HG02852 (cell line): ENCODE data around the gene SLC17A2.

Source experiments
- ATAC-seq: cut with Tn5 transposase; IDR thresholded peaks from one replicate; pipeline ENCODE4 v1.9.1; 2021; ENCODE audit warnings: mild to moderate bottlenecking, moderate library complexity; ENCODE audit not compliant: unreplicated experiment

Gene SLC17A2

DNA sequence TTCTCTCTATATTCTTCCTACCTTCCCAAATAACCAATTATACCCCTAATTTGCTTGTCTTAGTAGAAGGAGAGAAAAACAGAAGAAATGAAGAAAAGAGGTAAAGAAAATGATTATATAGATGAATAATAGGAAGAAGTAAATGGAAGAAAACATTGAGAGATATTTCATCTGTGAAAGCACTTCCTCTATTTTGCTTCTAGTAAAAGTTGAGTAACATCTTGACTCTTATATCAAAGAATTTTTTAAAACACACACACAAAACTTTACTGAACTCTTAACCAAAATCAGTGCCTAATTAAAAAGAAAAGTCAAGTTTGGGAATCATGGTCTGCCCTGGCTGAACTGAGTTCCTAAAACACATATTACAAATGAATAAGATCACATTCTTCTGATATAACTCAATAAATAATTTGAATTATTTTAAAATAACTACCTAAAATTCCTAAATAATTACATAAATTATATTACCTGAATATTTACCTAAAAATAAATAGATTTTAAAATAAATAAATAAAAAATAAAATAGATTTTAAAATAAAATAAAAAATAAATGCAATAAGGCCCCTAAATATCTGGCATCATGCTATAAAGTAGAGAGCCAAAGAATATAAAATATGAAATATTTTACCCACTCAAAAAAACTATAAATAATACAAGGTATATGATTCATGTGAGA lies 8.8 kb downstream of the SLC17A2 start:
- ATAC-seq, result no peak

DNA sequence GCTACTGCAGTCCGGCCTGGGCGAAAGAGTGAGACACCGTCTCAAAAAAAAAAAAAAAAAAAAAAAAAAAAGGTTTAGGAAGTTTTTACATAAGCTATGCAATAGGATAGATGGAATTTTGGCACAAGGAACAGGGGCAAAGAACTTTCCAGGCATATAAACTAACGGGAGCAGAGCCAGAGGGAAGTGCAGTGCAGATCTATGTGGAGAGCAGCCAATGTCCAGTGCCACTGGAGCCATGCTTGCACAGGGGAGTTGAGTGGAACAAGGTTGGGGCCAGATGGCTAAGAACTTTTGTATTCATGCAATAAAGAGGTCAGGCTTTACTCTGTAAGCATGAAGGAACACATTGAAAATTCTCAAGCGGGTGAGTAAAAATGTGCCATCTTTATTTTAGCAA lies 10.8 kb downstream of the SLC17A2 start:
- ATAC-seq, result no peak

DNA sequence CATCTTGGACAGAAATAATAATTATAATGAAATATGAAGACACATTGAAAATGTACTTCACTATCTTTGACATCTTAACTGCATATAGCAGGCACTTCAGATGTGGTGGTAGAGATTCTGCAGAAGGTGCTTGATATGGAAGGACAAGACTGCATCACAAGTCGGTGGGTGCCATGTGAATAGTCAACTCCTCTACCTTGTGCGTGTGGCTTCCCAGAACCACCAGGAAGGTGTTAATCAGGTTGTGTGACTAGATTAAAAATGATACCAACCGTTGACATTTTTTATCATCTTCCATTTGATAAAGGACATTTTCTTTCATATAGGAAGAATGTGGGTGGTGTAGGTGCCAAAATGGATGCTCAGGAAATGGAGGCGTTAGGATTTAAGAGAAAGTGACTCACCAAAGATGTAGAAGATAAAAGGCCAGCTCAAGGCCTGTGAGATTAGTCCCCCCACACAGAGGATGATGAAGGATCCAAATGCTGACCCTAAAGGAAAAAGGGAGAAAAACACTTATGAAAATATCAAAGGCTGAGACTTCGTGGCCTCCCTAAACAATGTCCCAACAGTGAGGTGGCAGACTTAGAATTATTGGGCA lies 12.3 kb downstream of the SLC17A2 start:
- ATAC-seq, result no peak

DNA sequence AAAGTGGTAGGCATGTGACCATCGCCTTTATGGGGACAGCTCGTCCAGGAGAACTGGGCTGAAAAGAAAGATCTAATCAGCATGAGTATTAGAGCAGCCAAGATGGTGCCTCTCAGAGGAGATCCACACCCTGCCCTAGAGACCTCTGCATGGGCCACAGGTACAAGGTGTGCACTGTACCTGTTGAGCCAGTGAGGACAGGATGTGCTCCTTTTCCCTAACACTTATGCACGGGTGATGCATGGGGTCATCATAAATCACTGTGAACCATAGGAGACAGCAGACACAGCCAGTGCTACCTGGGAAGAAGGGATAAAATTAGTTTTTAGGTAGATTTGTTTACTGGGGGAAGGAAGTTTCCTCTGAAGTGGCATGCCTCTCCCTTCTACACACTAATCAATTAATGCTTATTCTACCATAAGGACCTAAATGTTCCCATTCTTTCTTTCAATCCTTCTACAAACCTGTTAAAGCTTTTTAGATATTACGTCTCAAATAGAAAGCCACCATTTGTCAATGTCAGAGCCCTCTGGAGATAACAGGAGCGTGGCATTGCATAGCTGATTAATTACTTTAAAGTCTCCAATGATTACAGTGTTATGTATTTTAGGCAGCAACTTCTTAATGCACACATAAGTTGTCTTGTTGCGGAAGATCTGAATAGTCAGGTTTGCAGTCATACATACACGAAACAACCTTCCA lies 13.6 kb downstream of the SLC17A2 start:
- no peak for ATAC-seq

DNA sequence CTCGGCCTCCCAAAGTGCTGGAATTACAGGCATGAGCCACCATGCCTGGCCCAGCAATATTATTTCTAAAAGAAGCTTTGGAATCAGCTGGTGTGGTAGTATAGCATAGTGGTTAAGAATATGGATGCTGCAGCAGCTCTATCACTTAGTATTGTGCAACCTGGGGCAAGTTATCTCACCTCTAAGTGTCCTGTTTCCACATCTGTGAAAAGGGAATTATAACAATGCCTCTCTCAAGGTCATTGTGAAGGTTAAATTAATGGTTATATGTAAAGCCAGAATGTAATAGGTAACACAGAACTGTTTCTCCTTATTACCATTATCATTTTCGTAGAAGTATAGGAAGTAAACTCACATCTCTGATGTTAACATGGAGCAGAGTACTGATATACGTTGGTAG lies 14.2 kb downstream of the SLC17A2 start:
- ATAC-seq, result no peak

DNA sequence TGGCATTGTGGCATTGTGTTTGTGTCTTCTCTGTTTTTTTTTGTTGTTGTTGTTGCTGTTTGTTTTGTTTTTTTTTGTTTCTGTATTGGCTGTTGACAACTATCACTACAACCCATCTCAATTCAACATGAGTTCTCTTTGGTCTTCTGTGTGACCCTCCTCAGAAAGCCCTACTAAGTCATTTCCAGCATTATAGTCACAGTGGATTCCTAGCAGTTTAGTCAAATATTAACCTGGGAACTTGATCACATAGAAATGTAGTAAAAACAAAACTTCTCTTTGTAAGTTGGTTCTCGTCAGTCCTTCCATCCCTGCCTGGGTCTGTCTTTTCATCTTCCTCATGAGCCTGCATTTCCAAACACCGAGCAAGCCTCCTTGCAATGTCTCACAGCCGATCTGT lies 16.8 kb downstream of the SLC17A2 start:
- ATAC-seq, result no peak

DNA sequence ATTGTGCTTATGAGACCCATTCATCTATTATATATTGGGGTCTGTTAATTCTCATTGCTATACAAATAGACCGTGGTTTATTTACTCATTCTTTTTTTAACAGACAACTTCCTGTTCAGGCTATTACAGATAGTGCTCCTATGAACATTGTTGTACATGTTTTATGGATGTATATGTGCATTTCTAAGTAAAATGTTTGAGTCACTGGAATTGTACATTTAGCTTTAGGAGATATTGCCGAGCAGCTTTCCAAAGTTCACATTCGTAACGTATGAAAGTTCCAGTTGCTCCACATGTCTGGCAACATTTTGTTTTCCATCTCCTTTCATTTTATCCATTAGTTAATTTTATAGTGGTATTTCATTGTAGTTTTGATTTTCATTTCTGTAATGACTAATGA lies 19.1 kb downstream of the SLC17A2 start:
- ATAC-seq, result no peak

DNA sequence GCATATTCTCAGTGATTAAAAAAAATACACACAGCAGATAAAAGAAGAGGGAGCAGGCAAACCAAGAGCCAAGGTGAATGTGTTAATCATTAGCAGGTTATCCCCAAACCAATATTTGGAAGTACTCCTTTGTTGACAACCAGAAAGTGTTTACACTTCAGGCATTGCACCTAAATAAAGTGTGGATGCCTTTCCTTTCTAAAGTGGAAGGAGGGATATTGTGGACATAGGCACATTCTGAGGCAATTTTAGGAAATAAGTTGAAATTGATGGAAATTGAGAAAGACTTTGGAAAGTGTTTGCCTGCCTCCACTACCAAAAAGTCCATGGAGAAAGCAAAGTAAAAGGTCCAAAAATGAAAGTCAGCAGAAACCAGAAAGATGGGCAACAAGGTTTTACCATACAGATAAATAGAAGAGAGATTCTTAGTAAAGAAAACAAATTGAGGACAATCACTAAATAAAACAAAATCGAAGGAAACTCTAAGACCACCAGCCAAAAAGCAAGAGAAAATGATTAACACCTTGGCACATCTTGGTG lies 22.9 kb downstream of the SLC17A2 start:
- ATAC-seq, result no peak

DNA sequence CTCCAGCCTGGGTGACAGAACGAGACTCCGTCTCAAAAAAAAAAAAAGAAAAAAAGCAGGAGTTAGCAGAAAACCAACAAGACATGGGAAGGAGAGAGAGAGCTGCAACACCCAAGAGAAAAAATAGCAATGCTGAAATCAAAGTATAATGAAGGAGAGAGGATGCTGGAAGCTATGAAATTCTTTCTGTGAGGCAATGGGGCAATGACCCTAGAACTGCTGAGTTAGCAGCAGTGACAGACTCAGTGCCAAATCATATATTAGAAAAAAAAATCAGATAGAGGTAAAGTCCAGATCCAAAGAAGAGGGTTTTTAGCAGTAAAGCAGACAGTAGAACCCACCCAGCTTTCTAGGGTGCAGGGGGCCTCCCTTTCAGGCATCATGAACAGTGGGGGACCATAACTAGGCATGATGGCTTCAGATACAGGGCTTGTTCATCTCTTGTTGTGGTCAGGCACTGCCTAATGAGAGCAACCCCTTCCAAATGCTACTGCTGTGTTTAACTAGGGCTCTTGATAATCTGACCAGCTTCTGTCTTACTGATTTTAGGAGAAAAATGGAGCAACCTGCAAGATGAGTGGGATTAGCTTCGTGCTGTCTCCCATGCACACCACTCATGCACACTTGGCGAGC lies 26.9 kb downstream of the SLC17A2 start:
- ATAC-seq, result no peak

DNA sequence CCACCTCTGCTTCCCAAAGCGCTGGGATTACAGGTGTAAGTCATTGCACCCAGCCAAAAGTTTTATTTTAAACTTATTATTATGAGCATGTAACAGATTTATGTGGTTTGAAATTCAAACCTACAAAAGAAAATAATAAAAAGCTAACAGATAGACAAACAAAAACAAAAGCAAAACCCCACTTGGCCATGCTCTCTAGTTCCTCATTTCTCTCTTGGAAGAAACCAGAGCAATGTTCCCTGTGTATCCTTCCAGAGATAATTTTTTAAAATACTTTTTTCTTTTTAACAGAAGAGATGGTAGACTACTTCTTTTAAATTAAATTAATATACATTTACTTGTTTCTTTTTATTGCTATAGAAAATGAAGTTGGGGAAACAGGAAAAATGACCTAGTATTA lies 28.4 kb downstream of the SLC17A2 start:
- ATAC-seq, result no peak

DNA sequence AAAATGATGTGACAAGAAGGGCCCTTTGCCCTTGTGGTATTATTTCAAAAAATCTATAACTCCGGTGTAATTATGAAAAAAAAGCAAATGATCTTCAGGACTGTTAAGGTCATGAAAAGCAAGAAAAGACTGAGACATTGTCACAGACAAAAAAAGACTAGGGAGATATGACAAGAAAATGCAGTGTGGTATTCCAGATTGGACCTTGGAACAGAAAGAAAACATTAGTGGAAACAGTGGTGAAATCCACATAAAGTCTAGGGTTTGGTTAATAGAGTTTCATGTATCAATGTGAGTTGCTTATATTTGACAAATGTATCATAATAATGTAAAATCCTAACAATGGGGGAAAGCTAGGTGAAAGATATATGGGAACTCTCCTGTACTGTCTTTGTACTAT lies 29.6 kb downstream of the SLC17A2 start:
- ATAC-seq, result no peak

DNA sequence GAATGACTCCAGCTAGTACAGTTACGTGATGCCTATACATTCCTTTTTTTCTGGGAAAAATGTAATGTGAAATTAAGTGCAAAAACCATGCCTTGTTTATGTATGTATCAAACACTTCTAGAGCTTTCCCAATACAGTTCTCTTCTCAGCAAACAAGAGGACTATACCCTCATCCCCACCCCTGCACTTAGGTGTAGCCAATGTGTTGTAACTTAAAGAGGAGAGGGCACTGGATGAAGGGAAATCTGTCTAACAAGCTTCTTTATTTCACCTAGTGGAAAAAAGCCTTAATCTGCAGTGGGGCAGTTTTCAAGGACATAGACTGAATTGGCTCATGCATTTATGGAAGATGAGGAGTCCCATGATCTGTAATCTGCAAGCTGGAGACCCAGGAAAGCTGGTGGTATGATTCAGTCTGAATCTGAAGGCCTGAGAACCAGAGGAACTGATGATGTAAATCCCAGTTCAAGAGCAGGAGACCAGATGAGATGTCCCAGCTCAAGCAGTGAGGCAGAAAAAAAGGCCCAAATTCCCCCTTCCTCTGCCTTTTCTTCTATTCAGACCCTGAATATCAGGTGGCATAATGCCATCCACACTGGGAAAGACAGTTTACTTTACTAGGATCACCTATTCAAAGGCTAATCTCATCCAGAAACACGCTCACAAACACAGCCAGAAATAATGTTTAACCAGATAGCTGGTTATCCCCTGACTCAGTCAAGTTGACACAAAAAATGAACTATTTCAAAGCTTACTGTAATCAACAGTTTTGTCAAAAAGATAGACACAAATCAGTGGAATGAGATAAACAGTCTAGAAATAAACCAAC lies 30.7 kb downstream of the SLC17A2 start:
- ATAC-seq, result no peak

DNA sequence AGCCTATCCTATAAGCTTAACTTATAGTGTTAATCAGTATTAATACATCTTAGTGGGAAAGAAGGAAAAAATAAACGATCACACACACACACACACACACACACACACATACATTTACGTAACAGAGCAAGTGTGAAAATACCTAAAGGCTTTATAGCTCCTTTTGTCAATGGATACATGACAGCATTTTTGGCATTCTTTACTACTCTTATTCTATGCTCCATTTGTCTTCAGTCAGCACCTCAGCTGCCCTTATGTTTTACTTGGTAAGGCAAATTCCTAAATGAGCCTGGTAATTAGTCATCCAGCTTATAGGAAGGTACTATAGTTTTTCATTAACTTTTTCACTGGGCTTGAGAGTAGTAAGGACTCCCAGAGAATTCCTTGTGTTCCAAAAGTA lies 31.4 kb downstream of the SLC17A2 start:
- ATAC-seq, result no peak

DNA sequence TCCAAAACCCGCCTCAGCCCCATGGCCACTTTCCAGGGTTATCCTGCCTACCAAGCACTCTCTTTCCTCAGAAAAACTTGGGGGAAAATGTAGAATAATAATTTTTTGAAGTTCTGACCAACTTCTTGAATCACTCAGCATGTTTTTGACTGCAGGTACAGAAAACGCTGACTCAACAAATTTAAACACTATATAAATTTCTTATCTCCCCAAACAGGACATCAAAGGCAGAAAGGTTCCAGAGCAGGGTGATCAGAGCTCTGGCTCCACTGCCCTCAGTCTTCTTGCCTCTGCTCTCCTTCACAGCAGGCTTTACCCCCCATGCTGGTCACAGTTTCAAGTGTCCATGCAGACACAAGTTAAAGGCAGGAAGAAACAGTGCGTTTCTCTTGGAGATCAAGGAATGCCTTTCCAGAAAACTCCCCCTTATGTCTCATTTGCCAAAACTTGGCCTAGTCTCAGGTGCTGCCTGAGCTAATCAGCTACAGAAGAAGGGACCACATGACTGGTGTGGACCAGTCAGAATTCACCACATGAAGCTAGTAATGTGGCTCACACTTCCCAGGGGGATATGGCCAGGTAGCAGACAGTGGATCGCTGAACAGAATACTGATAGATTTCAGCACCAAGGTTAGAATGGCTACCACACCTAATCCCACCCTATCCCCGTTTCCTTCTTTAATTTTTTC lies 32.1 kb downstream of the SLC17A2 start:
- no peak for ATAC-seq

DNA sequence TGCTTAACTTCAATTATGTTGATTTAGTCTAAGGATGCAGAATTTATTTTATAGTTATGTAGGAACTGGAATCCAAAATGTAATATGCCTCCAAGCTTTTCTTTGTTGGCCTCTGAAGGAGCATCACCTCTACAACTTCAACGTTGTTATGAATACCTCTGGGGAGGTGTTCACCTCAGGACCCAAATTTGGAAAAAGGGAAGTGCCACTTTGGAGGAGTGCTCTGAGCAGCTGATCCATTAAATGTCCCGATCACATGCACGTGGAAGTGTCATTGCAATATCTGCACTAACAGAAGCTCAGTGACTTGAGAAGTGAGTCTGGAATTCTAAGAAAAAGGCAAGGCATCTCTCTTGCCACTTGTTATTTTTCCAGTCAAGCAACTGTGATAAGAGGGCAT lies 34.2 kb downstream of the SLC17A2 start:
- ATAC-seq, result no peak

DNA sequence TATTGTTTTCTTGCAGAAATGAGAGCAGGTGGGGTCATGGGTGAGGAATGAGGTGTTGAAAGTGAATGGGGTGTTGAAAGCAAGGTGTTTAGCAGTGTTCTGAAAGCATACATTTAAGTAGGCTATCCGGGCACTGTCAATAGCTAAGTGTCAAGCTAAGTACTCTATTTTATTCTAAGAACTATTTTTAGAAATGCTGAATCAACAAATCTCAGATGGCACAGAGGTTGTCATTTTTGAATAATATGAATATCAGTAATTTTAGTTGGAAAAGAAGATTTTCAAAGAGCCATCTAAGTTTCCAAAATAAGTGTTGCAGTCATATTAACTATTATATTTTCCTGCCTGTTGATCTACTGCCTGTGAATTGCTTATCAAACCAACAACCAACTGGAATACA lies 34.7 kb downstream of the SLC17A2 start:
- no peak for ATAC-seq

DNA sequence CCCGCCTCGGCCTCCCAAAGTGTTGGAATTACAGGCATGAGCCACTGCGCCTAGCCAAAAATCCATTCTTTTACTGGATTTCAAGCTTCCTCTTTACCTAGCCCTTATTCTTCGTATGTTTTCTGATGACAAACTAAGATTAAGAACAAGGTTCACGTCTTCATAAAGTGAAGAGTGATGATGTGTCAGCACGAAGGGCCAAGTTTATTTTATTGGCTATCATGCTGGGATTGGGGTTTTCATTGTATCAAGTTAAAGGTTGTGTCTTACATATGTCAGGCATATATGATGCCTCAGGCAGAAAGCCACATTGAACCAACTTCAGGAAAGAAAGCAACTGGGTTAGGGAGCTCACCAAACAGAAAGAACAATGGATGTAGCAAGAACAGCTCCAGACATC lies 36.7 kb downstream of the SLC17A2 start:
- no peak for ATAC-seq

DNA sequence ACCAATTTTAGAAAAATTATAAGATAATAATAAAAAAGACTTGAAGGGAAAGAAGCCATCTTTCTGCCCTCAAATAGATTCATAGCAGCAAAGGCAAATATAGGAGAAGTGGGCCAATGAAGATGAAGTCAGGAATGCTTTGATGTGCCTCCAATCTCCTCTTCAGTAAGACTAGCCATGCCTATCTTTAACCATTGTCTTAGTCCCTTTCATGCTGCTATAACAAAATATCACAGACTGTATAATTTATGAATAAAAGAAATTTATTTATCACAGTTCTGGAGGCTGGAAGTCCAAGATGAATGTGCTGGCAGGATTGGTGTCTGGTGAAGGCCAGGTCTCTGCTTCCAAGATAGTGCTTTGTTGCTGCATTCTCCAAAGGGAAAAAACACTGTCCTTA lies 37.6 kb downstream of the SLC17A2 start:
- no peak for ATAC-seq

DNA sequence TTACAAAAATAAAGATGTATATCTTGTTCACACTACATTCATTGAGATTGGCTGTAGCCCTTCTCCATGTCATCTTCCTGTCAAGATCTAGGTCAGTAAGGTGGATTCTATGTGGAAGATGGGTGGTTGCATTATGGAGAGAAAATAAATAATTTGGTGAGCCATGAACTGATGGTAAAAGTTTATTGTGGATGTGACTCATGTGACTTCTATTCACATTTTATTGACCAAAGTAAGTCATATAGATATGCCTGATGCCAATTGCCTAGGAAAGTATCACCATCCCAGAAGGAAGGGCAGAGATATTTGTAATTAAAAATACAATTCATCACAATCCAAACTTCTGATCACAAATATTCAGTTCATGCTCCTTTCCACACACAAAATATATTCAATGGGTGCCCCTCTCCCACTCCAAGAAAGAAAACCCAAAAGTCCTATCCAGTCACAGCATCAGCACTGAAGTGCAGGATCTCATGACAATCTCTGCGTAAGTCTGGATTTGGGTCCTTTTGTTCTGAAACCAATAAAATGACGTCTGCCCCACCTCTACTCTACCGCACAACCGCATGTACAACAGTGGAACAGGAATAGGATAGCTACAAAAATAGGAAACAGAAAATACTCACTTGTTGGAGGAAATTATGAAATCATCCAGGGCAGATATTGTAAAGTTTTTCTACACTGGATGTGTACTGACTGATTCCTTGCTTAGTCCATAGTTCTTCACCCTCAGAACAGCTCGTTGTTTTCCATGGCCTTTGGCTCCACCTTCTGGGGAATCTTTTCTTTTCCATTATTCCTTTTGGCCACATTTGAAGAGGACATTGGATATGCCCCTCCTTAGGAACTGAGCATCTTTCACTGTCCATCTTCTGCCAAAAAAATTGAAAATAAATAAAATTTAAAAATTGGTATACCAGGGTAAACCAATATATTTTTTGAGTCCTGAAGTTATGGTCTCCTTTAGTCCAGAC lies 40.3 kb downstream of the SLC17A2 start:
- no peak for ATAC-seq
